ENCODE data around the gene BPI.

BPI gene

DNA sequence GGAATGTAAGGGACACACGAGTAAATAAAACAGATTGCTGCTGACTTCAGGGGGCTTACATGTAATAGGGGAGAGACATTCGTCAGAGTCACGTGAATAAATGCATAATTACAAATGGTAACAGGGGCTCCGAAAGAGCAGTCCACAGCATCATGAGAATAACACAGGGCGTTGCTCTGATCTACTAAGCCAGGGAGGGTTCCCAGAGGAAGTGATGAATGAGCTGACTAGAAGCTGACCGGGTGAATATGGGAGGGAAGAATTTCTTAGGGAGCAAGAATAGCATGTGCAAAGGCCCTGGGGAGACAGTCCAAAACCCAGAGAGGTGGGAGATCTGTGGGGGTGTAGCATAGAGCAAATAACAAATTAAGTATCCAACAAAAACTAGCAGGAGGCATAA is 2.4 kb downstream of the BPI start:
- Histone ChIP-seq H3K36me3 (ENCODE audit: control insufficient read depth, insufficient read depth, low read length) (no peaks in the 10 kb centered on the region), H3K27me3 (replicated peaks; ENCODE audit: control insufficient read depth, insufficient read depth, low read length) (no peaks in the 10 kb centered on the region; the same call in none of the 2 replicates), H3K4me3 (replicated peaks; ENCODE audit: low read depth, low read length) (no peak overlapping the region)
- TF ChIP-seq, protein P1, sequence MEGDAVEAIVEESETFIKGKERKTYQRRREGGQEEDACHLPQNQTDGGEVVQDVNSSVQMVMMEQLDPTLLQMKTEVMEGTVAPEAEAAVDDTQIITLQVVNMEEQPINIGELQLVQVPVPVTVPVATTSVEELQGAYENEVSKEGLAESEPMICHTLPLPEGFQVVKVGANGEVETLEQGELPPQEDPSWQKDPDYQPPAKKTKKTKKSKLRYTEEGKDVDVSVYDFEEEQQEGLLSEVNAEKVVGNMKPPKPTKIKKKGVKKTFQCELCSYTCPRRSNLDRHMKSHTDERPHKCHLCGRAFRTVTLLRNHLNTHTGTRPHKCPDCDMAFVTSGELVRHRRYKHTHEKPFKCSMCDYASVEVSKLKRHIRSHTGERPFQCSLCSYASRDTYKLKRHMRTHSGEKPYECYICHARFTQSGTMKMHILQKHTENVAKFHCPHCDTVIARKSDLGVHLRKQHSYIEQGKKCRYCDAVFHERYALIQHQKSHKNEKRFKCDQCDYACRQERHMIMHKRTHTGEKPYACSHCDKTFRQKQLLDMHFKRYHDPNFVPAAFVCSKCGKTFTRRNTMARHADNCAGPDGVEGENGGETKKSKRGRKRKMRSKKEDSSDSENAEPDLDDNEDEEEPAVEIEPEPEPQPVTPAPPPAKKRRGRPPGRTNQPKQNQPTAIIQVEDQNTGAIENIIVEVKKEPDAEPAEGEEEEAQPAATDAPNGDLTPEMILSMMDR (IDR thresholded peaks at IDR 0.05; ENCODE audit: insufficient read depth, low read length, poor library complexity, severe bottlenecking), result no peak
- no peak for DNase-seq (ENCODE audit: extremely low read depth, insufficient read length)

- TF ChIP-seq, protein P1 (IDR thresholded peaks at IDR 0.05; ENCODE audit: insufficient read depth, low read length, poor library complexity, severe bottlenecking), result no peak
- H3K4me3 ChIP-seq (replicated peaks; ENCODE audit: low read depth, low read length), result no peak overlapping the region
- no peaks in the 10 kb centered on the region for H3K36me3 ChIP-seq (ENCODE audit: control insufficient read depth, insufficient read depth, low read length)
- no peaks in the 10 kb centered on the region; the same call in none of the 2 replicates for H3K27me3 ChIP-seq (replicated peaks; ENCODE audit: control insufficient read depth, insufficient read depth, low read length)
- DNase-seq (ENCODE audit: extremely low read depth, insufficient read length), result no peak
Measured at GRCh38 chr20:38307371-38308046, 3.6 kb downstream of the BPI start.

GRCh38 chr20:38308047-38308438 is 4.1 kb downstream of the BPI start:
- H3K36me3 ChIP-seq (ENCODE audit: control insufficient read depth, insufficient read depth, low read length), result no peaks in the 10 kb centered on the region
- DNase-seq (ENCODE audit: extremely low read depth, insufficient read length), result no peak
- H3K27me3 ChIP-seq (replicated peaks; ENCODE audit: control insufficient read depth, insufficient read depth, low read length), result no peaks in the 10 kb centered on the region; the same call in none of the 2 replicates
- H3K4me3 ChIP-seq (replicated peaks; ENCODE audit: low read depth, low read length), result no peak overlapping the region
- TF ChIP-seq, protein P1 (IDR thresholded peaks at IDR 0.05; ENCODE audit: insufficient read depth, low read length, poor library complexity, severe bottlenecking), result no peak

- no peaks in the 10 kb centered on the region for H3K36me3 ChIP-seq (ENCODE audit: control insufficient read depth, insufficient read depth, low read length)
- no peaks in the 10 kb centered on the region; the same call in none of the 2 replicates for H3K27me3 ChIP-seq (replicated peaks; ENCODE audit: control insufficient read depth, insufficient read depth, low read length)
- DNase-seq (ENCODE audit: extremely low read depth, insufficient read length), result no peak
- no peak overlapping the region for H3K4me3 ChIP-seq (replicated peaks; ENCODE audit: low read depth, low read length)
- TF ChIP-seq, protein P1 (IDR thresholded peaks at IDR 0.05; ENCODE audit: insufficient read depth, low read length, poor library complexity, severe bottlenecking), result no peak
Measured at GRCh38 chr20:38308447-38308846, 4.5 kb downstream of the BPI start.

DNA sequence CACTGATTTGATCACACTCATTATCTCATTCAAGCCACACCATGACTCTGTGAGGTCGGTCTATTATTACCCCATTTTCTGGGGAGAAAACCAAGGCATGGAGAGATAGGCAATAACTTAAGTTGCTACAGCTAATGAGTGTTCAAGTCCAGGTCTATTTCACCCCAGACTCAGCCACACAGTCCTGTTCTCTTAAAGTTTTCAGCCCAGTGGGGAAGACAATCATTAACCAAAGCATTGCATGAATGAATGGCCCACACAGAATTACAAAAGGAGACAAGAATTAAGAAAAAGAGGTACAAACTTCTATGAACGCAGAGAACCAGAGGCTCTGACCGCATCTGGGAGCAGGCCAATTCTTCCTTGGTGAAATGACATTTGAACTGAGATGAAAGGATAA is 7.1 kb downstream of the BPI start:
- H3K4me3 ChIP-seq (replicated peaks; ENCODE audit: low read depth, low read length), result no peak overlapping the region
- H3K27me3 ChIP-seq (replicated peaks; ENCODE audit: control insufficient read depth, insufficient read depth, low read length), result no peaks in the 10 kb centered on the region; the same call in none of the 2 replicates
- no peaks in the 10 kb centered on the region for H3K36me3 ChIP-seq (ENCODE audit: control insufficient read depth, insufficient read depth, low read length)
- TF ChIP-seq, protein P1 (IDR thresholded peaks at IDR 0.05; ENCODE audit: insufficient read depth, low read length, poor library complexity, severe bottlenecking), result no peak
- DNase-seq (ENCODE audit: extremely low read depth, insufficient read length), result no peak
